ENCODE results near the gene ZCWPW2. TPM values are rescaled to one million over a fixed set of nuclear protein-coding genes. Genes with fewer than 3 reads are reported as not detected.

ZCWPW2 gene, protein sequence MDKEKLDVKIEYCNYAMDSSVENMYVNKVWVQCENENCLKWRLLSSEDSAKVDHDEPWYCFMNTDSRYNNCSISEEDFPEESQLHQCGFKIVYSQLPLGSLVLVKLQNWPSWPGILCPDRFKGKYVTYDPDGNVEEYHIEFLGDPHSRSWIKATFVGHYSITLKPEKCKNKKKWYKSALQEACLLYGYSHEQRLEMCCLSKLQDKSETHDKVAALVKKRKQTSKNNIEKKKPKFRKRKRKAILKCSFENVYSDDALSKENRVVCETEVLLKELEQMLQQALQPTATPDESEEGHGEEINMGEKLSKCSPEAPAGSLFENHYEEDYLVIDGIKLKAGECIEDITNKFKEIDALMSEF
- polyA plus RNA-seq, result under 1 TPM in 2 of 3 donors, not detected in 1; 0.46 to 0.56 TPM

GRCh38 chr3:28348629-28349468 lies at the start of gene ZCWPW2, which contains the start of gene AZI2:
TSS of gene ZCWPW2 (plus strand) at chr3:28348721. CDS start at chr3:28413069, 64,348 bp downstream.
TSS of gene AZI2 (minus strand) at chr3:28348824. CDS start at chr3:28340617, 8,207 bp downstream.
- peak; percentile 92 to 94 (median 93) for DNase-seq
- H3K4me3 Mint-ChIP-seq, result peak within 1 kb of the TSS; percentile 94 to 99 (median 96)
- H3K36me3 Mint-ChIP-seq, result peaks cover 11 to 19% (median 19%) of the 10 kb centered on the region in 3 donors
- H3K27ac Mint-ChIP-seq, result peak within 1 kb of the TSS; percentile 95 to 99 (median 98)
- H3K9me3 Mint-ChIP-seq, result peaks cover 5 to 20% (median 16%) of the 10 kb centered on the region in 6 donors
- H3K27me3 Mint-ChIP-seq (ENCODE audit: low read depth in 3 of 3), result peaks cover 12 to 15% (median 15%) of the 10 kb centered on the region in 3 donors
- peaks cover 45 to 63% of the 10 kb centered on the region in 2 donors for H3K4me1 Mint-ChIP-seq

DNA sequence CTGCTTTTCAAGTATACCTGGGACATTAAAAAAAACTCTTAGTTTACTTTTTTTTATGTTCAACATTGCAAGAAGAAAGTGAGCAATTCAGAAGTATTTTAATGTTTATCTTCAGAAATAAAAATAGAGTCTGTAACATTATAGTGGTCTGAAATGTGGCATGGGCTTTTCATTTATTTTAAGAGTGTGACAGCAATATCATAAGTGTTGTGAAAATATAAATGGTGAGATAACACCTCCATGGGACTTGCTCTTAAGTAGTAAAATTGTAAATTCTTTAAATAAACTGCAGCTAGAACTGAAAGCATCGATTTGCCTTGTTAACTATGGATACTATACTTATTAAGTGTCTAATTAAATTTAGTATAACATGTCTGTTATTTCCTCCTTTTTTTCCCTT lies 48.8 kb upstream of the ZCWPW2 start:
- peak overlapping the region; percentile 70 to 88 (median 78) for H3K27ac Mint-ChIP-seq
- H3K9me3 Mint-ChIP-seq, result no peaks in the 10 kb centered on the region
- peaks cover 1 to 6% (median 5%) of the 10 kb centered on the region in 3 donors for H3K27me3 Mint-ChIP-seq (ENCODE audit: low read depth in 3 of 3)

DNA sequence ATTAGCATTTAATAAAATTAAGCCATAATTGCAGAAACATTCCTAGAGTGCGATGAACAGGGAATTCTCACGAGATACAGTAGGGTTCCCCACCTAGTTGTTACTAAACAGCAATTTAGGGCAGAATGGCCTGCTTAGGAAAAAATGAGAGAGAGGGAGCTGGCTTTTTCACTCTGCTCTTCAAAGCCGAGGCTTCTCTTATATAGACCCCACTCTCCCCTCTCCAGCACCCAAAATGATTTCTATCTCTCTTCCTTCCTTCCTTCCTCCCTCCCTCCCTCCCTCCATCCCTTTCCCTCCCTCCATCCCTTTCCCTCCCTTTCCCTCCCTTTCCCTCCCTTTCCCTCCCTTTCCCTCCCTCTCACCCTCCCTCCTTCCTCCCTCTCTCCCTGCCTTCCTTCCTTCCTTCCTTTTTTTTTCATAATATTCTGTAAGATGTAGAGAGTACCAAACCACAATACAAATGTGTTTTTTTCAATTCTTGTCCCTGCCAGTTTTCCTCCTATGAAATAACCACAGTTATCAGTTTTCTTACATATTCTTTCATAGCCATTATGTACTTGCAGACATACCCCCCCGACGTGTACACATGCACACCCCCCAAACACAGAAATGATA lies 48.1 kb upstream of the ZCWPW2 start:
- Mint-ChIP-seq H3K4me1 (peaks cover 64 to 96% of the 10 kb centered on the region in 2 donors), H3K4me3 (peak overlapping the region; percentile 55 to 83 (median 66)), H3K9me3 (no peaks in the 10 kb centered on the region), H3K27me3 (ENCODE audit: low read depth in 3 of 3) (peaks cover 0 to 2% (median under 1%) of the 10 kb centered on the region in 3 donors), H3K36me3 (peaks cover 8 to 21% (median 18%) of the 10 kb centered on the region in 3 donors), H3K27ac (peak overlapping the region; percentile 70 to 89 (median 88))
- no peak for DNase-seq

More for the DNA sequence above, 48.8 kb upstream of the ZCWPW2 start:
- no peak for DNase-seq
- peaks cover 63 to 96% of the 10 kb centered on the region in 2 donors for H3K4me1 Mint-ChIP-seq
- H3K4me3 Mint-ChIP-seq, result peak overlapping the region; percentile 55 to 78 (median 66)
- peaks cover 8 to 19% (median 12%) of the 10 kb centered on the region in 3 donors for H3K36me3 Mint-ChIP-seq

GRCh38 chr3:28301688-28302087 lies 46.8 kb upstream of the ZCWPW2 start:
- Mint-ChIP-seq H3K4me1 (peaks cover 67 to 97% of the 10 kb centered on the region in 2 donors), H3K27me3 (ENCODE audit: low read depth in 3 of 3) (peaks cover 0 to 2% (median 0%) of the 10 kb centered on the region in 3 donors), H3K36me3 (peaks cover 7 to 22% (median 20%) of the 10 kb centered on the region in 3 donors), H3K4me3 (peak overlapping the region in 4 of 5 donors; percentile 7 to 55 (median 11)), H3K27ac (peak overlapping the region; percentile 49 to 87 (median 77)), H3K9me3 (no peaks in the 10 kb centered on the region)
- DNase-seq, result no peak

GRCh38 chr3:28308196-28308595 lies 40.3 kb upstream of the ZCWPW2 start:
- Mint-ChIP-seq H3K4me1 (peaks cover 55 to 85% of the 10 kb centered on the region in 2 donors), H3K27me3 (ENCODE audit: low read depth in 3 of 3) (peaks cover 0 to 3% (median 3%) of the 10 kb centered on the region in 3 donors), H3K4me3 (peak overlapping the region in 3 of 5 donors; percentile 12 to 70 (median 52)), H3K27ac (peak overlapping the region in 2 of 6 donors; percentile 38 to 55), H3K9me3 (no peaks in the 10 kb centered on the region), H3K36me3 (peaks cover 10 to 37% (median 25%) of the 10 kb centered on the region in 3 donors)
- no peak for DNase-seq

- no peaks in the 10 kb centered on the region for H3K9me3 Mint-ChIP-seq
- H3K27me3 Mint-ChIP-seq (ENCODE audit: low read depth in 3 of 3), result peaks cover 0 to 1% (median 0%) of the 10 kb centered on the region in 3 donors
- DNase-seq, result no peak
- peaks cover 15 to 26% (median 20%) of the 10 kb centered on the region in 3 donors for H3K36me3 Mint-ChIP-seq
- H3K27ac Mint-ChIP-seq, result peak overlapping the region; percentile 2 to 70 (median 22)
- H3K4me3 Mint-ChIP-seq, result no peak overlapping the region
- H3K4me1 Mint-ChIP-seq, result peaks cover 40 to 83% of the 10 kb centered on the region in 2 donors
Measured at GRCh38 chr3:28315711-28316110, 32.8 kb upstream of the ZCWPW2 start.

GRCh38 chr3:28316226-28316625 lies 32.3 kb upstream of the ZCWPW2 start:
- no peak for DNase-seq
- Mint-ChIP-seq H3K4me1 (peaks cover 42 to 83% of the 10 kb centered on the region in 2 donors), H3K27ac (peak overlapping the region in 2 of 6 donors; percentile 2 to 22), H3K36me3 (peaks cover 20 to 27% (median 25%) of the 10 kb centered on the region in 3 donors), H3K9me3 (no peaks in the 10 kb centered on the region), H3K27me3 (ENCODE audit: low read depth in 3 of 3) (peaks cover 0 to 1% (median 0%) of the 10 kb centered on the region in 3 donors), H3K4me3 (no peak overlapping the region)

- Mint-ChIP-seq H3K4me3 (peak overlapping the region in 2 of 5 donors; percentile 20 to 51), H3K36me3 (peaks cover 26 to 31% (median 28%) of the 10 kb centered on the region in 3 donors), H3K9me3 (no peaks in the 10 kb centered on the region), H3K27ac (peak overlapping the region in 4 of 6 donors; percentile 38 to 83 (median 56)), H3K4me1 (peaks cover 50 to 86% of the 10 kb centered on the region in 2 donors), H3K27me3 (ENCODE audit: low read depth in 3 of 3) (peaks cover 0 to 1% (median 0%) of the 10 kb centered on the region in 3 donors)
- peak; percentile 61 to 72 (median 65) for DNase-seq
Measured at GRCh38 chr3:28317438-28318022, 31.0 kb upstream of the ZCWPW2 start.

- Mint-ChIP-seq H3K36me3 (peaks cover 33 to 39% (median 36%) of the 10 kb centered on the region in 3 donors), H3K27ac (peak overlapping the region; percentile 12 to 88 (median 80)), H3K9me3 (no peaks in the 10 kb centered on the region), H3K27me3 (ENCODE audit: low read depth in 3 of 3) (peaks cover 0 to 1% (median 0%) of the 10 kb centered on the region in 3 donors), H3K4me1 (peaks cover 64 to 94% of the 10 kb centered on the region in 2 donors), H3K4me3 (peak overlapping the region in 3 of 5 donors; percentile 1 to 30 (median 8))
- DNase-seq, result no peak
Measured at GRCh38 chr3:28320981-28321380, 27.5 kb upstream of the ZCWPW2 start.

DNA sequence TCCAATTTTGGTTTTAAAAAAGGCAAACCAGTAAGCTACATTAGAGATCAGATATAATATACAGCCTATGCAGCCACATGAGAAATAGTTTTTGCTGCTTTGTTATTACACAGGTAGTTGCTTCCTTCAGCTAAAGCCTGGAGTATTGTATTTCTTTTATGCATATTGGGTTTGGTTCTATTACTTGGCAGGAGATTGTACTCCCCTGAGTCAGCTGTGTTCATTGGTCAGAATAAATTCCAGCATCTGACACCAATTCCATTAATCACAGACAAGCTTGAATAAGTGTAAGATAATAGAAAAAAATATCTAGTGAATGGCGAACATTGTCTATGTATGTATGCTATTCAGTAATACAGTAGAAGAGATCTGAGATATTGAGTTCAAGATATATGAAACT lies 26.1 kb upstream of the ZCWPW2 start:
- H3K4me1 Mint-ChIP-seq, result peaks cover 77 to 94% of the 10 kb centered on the region in 2 donors
- peaks cover 33 to 39% (median 36%) of the 10 kb centered on the region in 3 donors for H3K36me3 Mint-ChIP-seq
- H3K27me3 Mint-ChIP-seq (ENCODE audit: low read depth in 3 of 3), result peaks cover 0 to 9% (median 4%) of the 10 kb centered on the region in 3 donors
- H3K27ac Mint-ChIP-seq, result peak overlapping the region; percentile 9 to 73 (median 38)
- H3K9me3 Mint-ChIP-seq, result no peaks in the 10 kb centered on the region
- no peak for DNase-seq
- H3K4me3 Mint-ChIP-seq, result no peak overlapping the region

DNA sequence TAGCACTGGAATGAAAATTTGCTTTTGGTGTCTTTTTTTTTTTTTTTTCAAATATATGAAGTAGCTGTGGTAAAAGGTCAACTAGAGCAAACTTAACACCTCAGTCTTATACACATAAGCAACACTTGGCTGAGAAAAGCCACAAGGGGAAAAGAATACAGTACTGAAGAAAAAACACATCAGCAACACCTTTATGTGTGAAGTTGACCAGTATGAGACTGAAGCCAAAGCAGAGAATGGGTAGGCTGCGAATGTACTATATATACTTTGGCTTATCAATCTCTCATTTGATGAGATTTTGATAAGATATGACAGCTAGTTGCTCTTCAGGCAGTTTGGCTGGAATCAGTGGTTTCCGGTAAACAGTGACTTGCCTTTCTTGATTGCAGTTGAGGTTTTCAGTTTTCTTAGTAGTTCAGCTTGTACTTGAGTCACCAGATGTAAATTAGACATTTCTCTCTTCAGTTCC lies 22.0 kb upstream of the ZCWPW2 start:
- peak; percentile 82 to 90 (median 87) for DNase-seq
- Mint-ChIP-seq H3K9me3 (no peaks in the 10 kb centered on the region), H3K36me3 (peaks cover 14 to 22% (median 18%) of the 10 kb centered on the region in 3 donors), H3K27me3 (ENCODE audit: low read depth in 3 of 3) (peaks cover 0 to 8% (median 4%) of the 10 kb centered on the region in 3 donors), H3K4me1 (peaks cover 54 to 77% of the 10 kb centered on the region in 2 donors), H3K27ac (peak overlapping the region; percentile 81 to 91 (median 85)), H3K4me3 (peak overlapping the region; percentile 49 to 77 (median 69))
